Heart left ventricle (tissue), 16 donors: ENCODE data around the gene SLC10A1. TPM values are rescaled to one million over a fixed set of nuclear protein-coding genes. Genes with fewer than 3 reads are reported as not detected.

ENCODE experiments used
- ATAC-seq, 4 donors: fragments of 200-7000 bp; cut with Tn5 transposase; one replicate each; pipeline ENCODE4 v1.9.1; 2020 to 2022; ENCODE audit warnings: moderate library complexity in 4 of 4, mild to moderate bottlenecking in 3 of 4, moderate number of reproducible peaks in 1 of 4
- DNase-seq, 5 donors: peaks; one replicate each; pipeline ENCODE4 v3.0.0-alpha.2; 2020
- H3K27ac ChIP-seq, 12 donors: fragments of 200-600 bp; sonication (generic) in 4 of 12; one replicate each; pipeline versions ENCODE4 v1.5.0 to v1.8.0; 2016 to 2022; ENCODE audit warnings: mild to moderate bottlenecking in 2 of 12
- H3K27me3 ChIP-seq, 9 donors: fragments of 200-600 bp; sonication (generic) in 2 of 9; one replicate each; pipeline versions ENCODE4 v1.5.1 to v1.8.0; 2016 to 2022; ENCODE audit warnings: mild to moderate bottlenecking in 3 of 9
- H3K36me3 ChIP-seq, 9 donors: fragments of 200-600 bp; sonication (generic) in 2 of 9; one replicate each; pipeline versions ENCODE4 v1.5.0 to v1.8.0; 2018 to 2022; ENCODE audit warnings: mild to moderate bottlenecking in 2 of 9
- H3K4me1 ChIP-seq, 12 donors: fragments of 200-600 bp; sonication (generic) in 4 of 12; one replicate each; pipeline versions ENCODE4 v1.5.0 to v1.8.0; 2016 to 2022; ENCODE audit warnings: mild to moderate bottlenecking in 3 of 12
- H3K4me3 ChIP-seq, 12 donors: fragments of 200-600 bp; sonication (generic) in 4 of 12; one replicate each; pipeline versions ENCODE4 v1.5.0 to v1.8.0; 2017 to 2022; ENCODE audit warnings: mild to moderate bottlenecking in 9 of 12, moderate library complexity in 4 of 12
- H3K9me3 ChIP-seq, 12 donors: fragments of 200-600 bp; sonication (generic) in 4 of 12; one replicate each; pipeline versions ENCODE4 v1.5.0 to v1.8.0; 2016 to 2022; ENCODE audit warnings: mild to moderate bottlenecking in 1 of 12
- POLR2A ChIP-seq, 2 donors: fragments of 450-650 bp; IDR thresholded peaks; one replicate each; pipeline ENCODE4 v1.6.1; 2017; ENCODE audit warnings: antibody characterized with exemption in 2 of 2, mild to moderate bottlenecking in 2 of 2, moderate library complexity in 2 of 2
- WGBS, 4 donors: extraction: QIAGEN DNeasy Blood & Tissue Kit in 2 of 4; methylation state at CpG; one replicate each; pipeline versions ENCODE4 v1.1.5 to v1.1.7; 2013 to 2018; 5-methylcytosine and 5-hydroxymethylcytosine counted together
- intact Hi-C, 10 donors: fragments of 100-400 bp; cut with DNase I; formaldehyde crosslinking; loops; one replicate each; pipeline versions ENCODE4 v1.11.1 to v1.14.2; 2022
- polyA plus RNA-seq, 2 donors: library from polyadenylated mRNA; stranded (reverse); fragments of 200-250 nt; gene quantifications; one replicate each; pipeline ENCODE4 v1.2.3, GENCODE V29; 2013
- total RNA-seq, 9 donors: library from RNA; depleted of rRNA in 2 of 9; stranded (reverse); fragments of >200 nt in 2 of 9; fragmentation: NEBNext Ultra II Directional in 3 of 9; extraction: Animal tissue kit (Norgen Biotek cat#: 25700) in 3 of 9; gene quantifications; one replicate each; pipeline versions ENCODE4 v1.1.0 to v1.2.4, GENCODE V29; 2016 to 2023
- TF ChIP-seq, protein P1 (sequence below), 12 donors: fragments of 200-600 bp; sonication (generic) in 4 of 12; IDR thresholded peaks; one replicate each; pipeline versions ENCODE4 v1.5.0 to v1.8.0; 2018 to 2022; ENCODE audit warnings: antibody characterized with exemption in 12 of 12, mild to moderate bottlenecking in 5 of 12
- donor health status: ischemic (EF 13 %, LVEDD 7.1; RV severe dilation, severe dysfunction).
- donor health status: healthy with polysubstance abuse.
- donor health status: DM: no; HTN: yes; CAD: no.
- donor health status: DM: no; HTN: no; CAD: no.
- donor health status: ischemic (EF 25% LVEDD 6.9; RV normal size, moderate dysfunction).
- donor health status: ischemic (EF 25% LVEDD 5.7; RV mildly dilated, moderate dysfunction).
- donor health status: healthy.
- donor health status: DM: yes; HTN: yes; CAD: no.
- donor health status: ischemic (EF 35%, LVEDD 5.7; RV mildly dilated, moderate dysfunction).
- donor health status: nonischemic (EF 11% LVEDD 7.7; RV severe dilation, severe dysfunction).
- donor health status: DM: yes; HTN: yes; CAD: no.
- donor health status: PGD.
- donor health status: ischemic (EF 29% LVEDD 5.4; RV normal size, mild dysfunction).
- donor health status: nonischemic (EF 23%, LVEDD 6.1; RV moderate dilation, normal function).

Gene SLC10A1
- total and polyA plus RNA-seq, 11 donors: not detected

GRCh38 chr14:69786603-69787002, 10.4 kb downstream of the SLC10A1 start:
- ATAC-seq: no peak
- Histone ChIP-seq H3K4me1 (no peaks in the 10 kb centered on the region), H3K36me3 (peaks cover 0 to 19% (median 7%) of the 10 kb centered on the region in 9 donors), H3K4me3 (no peak overlapping the region), H3K27me3 (no peaks in the 10 kb centered on the region), H3K27ac (no peak overlapping the region), H3K9me3 (no peaks in the 10 kb centered on the region)
- intact Hi-C loops: no loop called here
- 86 to 97% (median 90%) methylated on average over 3 of the region's 3 CpGs for WGBS, 4 donors
- TF ChIP-seq, protein P1, sequence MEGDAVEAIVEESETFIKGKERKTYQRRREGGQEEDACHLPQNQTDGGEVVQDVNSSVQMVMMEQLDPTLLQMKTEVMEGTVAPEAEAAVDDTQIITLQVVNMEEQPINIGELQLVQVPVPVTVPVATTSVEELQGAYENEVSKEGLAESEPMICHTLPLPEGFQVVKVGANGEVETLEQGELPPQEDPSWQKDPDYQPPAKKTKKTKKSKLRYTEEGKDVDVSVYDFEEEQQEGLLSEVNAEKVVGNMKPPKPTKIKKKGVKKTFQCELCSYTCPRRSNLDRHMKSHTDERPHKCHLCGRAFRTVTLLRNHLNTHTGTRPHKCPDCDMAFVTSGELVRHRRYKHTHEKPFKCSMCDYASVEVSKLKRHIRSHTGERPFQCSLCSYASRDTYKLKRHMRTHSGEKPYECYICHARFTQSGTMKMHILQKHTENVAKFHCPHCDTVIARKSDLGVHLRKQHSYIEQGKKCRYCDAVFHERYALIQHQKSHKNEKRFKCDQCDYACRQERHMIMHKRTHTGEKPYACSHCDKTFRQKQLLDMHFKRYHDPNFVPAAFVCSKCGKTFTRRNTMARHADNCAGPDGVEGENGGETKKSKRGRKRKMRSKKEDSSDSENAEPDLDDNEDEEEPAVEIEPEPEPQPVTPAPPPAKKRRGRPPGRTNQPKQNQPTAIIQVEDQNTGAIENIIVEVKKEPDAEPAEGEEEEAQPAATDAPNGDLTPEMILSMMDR (IDR thresholded peaks at IDR 0.05): no peak
- no peak for TF ChIP-seq POLR2A (IDR thresholded peaks at IDR 0.05)
- DNase-seq: no peak

- WGBS, 4 donors: 83 to 100% (median 99%) methylated on average over 1 of the region's 1 CpG
- Histone ChIP-seq H3K4me3 (no peak overlapping the region), H3K36me3 (peaks cover 0 to 34% (median 17%) of the 10 kb centered on the region in 9 donors), H3K4me1 (no peaks in the 10 kb centered on the region), H3K9me3 (no peaks in the 10 kb centered on the region), H3K27me3 (no peaks in the 10 kb centered on the region), H3K27ac (no peak overlapping the region)
- no peak for TF ChIP-seq POLR2A (IDR thresholded peaks at IDR 0.05)
- TF ChIP-seq, protein P1 (IDR thresholded peaks at IDR 0.05): no peak
- no peak for DNase-seq
- intact Hi-C loops: no loop called here
- peak in 1 of 4 donors; percentile 13 for ATAC-seq
Observed at GRCh38 chr14:69784942-69785341, 12.1 kb downstream of the SLC10A1 start.

- Histone ChIP-seq H3K36me3 (peaks cover 0 to 68% (median 52%) of the 10 kb centered on the region in 9 donors), H3K27me3 (no peaks in the 10 kb centered on the region), H3K4me3 (no peak overlapping the region), H3K27ac (peak overlapping the region in 1 of 12 donors; percentile 3), H3K4me1 (peaks cover 0 to 19% (median 8%) of the 10 kb centered on the region in 12 donors), H3K9me3 (no peaks in the 10 kb centered on the region)
- 92 to 98% (median 94%) methylated on average over 3 of the region's 3 CpGs for WGBS, 4 donors
- TF ChIP-seq POLR2A (IDR thresholded peaks at IDR 0.05): no peak
- TF ChIP-seq, protein P1 (IDR thresholded peaks at IDR 0.05): no peak
- intact Hi-C loops: no loop called here
- DNase-seq (no peak), ATAC-seq (peak in 1 of 4 donors; percentile 23)
Observed at GRCh38 chr14:69780952-69781351, 16.1 kb downstream of the SLC10A1 start.

DNA sequence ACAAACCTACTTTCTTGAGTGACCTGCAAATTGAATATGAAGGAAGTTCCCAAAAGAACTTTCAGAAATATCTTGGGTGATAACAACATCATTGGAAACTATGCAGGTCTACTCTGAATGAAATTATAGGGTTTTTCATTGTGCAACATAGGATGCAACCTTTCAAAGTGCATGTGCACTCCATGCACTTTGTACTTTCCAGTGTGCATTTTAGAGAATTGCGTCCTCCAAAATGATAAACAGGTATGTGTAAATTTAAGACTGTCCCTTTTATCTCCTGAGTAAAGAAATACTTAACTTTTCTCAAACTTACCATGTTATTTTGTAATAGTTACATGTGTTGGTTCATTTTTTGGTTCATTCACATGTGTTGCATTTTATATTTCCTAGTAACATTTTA, 16.9 kb downstream of the SLC10A1 start:
- TF ChIP-seq POLR2A (IDR thresholded peaks at IDR 0.05): no peak
- TF ChIP-seq, protein P1 (IDR thresholded peaks at IDR 0.05): no peak
- no peak overlapping the region for H3K4me3 ChIP-seq
- no peaks in the 10 kb centered on the region for H3K9me3 ChIP-seq
- no peaks in the 10 kb centered on the region for H3K27me3 ChIP-seq
- H3K4me1 ChIP-seq: peaks cover 0 to 25% (median 14%) of the 10 kb centered on the region in 12 donors
- peaks cover 0 to 70% (median 58%) of the 10 kb centered on the region in 9 donors for H3K36me3 ChIP-seq
- DNase-seq (no peak), ATAC-seq (no peak)
- WGBS, 4 donors: 90 to 97% (median 94%) methylated on average over 1 of the region's 1 CpG
- no peak overlapping the region for H3K27ac ChIP-seq
- intact Hi-C loops: no loop called here
